C1 segment of cervical spinal cord (tissue), 14 donors: Measurements from ENCODE around the gene BUB1.
"Not testable (repeated sequence)": the region's sequence is repeated elsewhere in the genome, so short reads cannot be mapped to it uniquely, and the experiment has no call there.

Experiments
- DNase-seq, 14 donors: peaks; one replicate each; lab custom pipeline; 2025; lab: John Stamatoyannopoulos, UW

Gene BUB1

DNA sequence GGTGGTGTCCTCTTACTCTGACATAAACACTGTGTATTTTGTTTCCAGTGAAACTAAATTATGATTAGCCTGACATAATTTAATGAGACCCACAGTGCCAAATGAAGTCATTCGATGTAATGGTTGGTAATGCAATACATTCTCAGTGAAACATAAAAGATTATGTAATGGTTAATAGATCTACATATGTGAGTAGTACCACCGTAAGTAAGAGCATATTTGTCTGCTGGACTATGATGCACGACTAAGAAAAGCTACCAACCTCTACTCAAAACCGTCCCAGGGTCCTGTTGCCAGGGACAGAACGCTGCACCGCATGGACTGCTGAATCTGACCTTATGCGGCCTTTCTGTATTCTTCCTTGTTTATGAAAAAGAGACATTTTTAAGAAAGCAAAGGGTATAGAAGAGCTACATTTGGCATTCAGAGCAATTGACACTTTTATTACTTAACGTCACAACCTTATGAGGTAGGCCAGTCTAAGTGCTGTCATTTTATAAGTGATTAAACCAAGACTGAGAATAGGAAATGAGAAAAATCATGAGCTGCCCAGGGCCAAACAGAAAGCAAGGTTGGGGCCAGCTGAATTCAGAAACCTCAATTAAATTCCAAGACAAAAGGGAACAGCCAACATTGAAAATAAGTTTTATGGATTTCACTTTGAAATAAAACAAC lies 73.8 kb downstream of the BUB1 start:
- DNase-seq = not testable (repeated sequence)

DNA sequence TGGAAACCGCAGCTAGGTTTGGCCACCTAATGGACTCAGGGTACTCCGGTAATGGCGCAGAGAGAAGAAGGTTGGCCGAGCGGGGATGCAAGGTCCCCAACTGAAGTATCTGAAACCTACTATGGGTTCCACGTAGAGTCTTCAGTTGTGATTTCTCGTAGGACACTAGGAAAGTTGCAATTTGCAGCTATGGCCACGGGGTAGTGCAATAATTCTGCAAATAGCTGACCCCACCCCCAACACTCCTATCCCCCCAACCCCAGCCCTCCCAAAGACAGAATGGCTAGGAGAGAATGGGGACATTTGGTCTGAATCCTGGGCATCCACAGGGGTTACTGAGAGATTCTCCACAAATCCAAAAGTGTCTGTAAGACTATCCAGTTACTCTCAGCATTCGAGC lies 75.7 kb downstream of the BUB1 start:
- DNase-seq = not testable (repeated sequence)

DNA sequence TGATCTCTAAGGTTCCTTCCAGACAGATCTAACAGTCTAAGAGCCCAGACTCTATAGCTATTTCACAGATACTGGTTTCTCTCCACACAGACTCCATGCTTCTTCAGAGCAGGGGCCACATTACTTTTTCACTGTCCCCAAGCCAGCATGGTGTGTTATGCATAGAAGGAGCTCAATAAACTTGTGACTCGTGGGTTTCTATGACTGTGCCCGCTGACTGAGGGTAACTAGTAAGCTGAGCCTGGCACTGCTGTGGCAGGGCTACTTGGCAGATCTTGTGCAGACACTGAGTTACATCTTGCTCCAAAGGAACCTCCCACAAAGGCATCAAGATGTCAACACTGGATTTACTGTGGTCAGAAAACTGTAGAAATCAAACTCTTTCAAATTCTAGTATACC lies 85.9 kb downstream of the BUB1 start:
- not testable (repeated sequence) for DNase-seq

DNA sequence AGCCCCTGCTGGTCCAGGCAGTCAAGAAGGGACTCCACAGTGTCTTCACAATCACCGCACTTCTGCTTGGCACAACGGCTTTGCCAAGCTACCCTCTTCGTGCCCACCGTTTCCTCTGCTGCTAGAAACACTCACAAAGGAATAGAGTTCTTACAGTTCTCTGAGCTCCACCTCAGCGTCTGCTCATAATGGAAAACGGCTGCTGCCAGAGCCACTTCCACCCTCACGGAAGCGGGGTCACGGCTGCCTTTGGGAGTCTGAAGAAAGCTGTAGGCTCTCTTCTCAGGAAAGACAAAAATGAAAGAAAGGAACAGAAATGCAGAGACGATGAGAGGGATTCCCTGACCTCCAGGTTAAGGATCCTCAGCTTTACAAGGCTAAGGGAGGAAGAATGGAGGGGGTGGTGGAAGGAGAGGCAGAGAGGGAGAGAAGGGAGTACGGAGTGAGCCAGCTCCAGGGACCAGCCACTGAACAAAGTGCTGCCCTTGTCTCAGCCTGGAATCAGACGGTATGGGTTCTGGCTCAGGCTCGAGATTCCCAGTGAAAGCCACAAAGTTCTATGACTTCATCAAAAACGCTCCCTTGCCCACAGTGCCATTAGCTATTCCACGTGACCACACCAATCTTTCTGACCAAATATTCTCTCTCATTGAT lies 88.1 kb downstream of the BUB1 start:
- DNase-seq = not testable (repeated sequence)

DNA sequence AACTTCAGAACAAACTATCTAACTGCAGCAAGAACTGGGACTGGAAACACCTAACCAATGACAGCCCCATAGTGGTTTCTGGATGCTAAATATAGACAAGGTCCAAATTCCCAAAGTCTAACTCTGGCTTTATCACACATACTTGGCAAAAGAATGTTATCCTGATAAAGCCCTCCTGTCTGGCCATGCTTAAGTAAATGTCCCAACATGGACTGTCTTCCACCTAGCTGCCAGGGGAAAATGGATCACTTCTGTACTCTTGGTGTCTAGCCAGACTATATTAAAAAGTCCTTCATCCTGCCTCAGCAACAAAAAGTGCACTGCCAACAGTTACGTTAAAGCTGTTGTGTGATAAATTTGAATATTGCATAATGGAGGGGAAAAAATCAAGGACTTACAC lies 89.3 kb downstream of the BUB1 start:
- not testable (repeated sequence) for DNase-seq
